ENCODE measurements around the gene GUK1.
A peak's percentile ranks its signal among the peaks of the same experiment; 100 is the strongest.

Gene GUK1

GRCh38 chr1:228158151-228159007 is 18.3 kb downstream of the GUK1 start:
- TF ChIP-seq JUND (IDR thresholded peaks at IDR 0.05; ENCODE audit: low read depth), result no peak
- in situ Hi-C loops (cut with HindIII; ENCODE audit: low pct_unique_long_range_greater_than_20kb, low sequenced_read_pairs), result no loop called here
- no peak for DNase-seq (ENCODE audit: low read depth in 1 of 2, low spot score in 1 of 2)

GRCh38 chr1:228159008-228159665 is 19.1 kb downstream of the GUK1 start:
- no peak for TF ChIP-seq JUND (IDR thresholded peaks at IDR 0.05; ENCODE audit: low read depth)
- in situ Hi-C loops (cut with HindIII; ENCODE audit: low pct_unique_long_range_greater_than_20kb, low sequenced_read_pairs), result no loop called here
- no peak for DNase-seq (ENCODE audit: low read depth in 1 of 2, low spot score in 1 of 2)

- no peak for TF ChIP-seq JUND (IDR thresholded peaks at IDR 0.05; ENCODE audit: low read depth)
- no peak for DNase-seq (ENCODE audit: low read depth in 1 of 2, low spot score in 1 of 2)
- in situ Hi-C loops (cut with HindIII; ENCODE audit: low pct_unique_long_range_greater_than_20kb, low sequenced_read_pairs), result no loop called here
These were observed 20.2 kb downstream of the GUK1 start for GRCh38 chr1:228160201-228160761.

GRCh38 chr1:228161362-228161761 is 21.3 kb downstream of the GUK1 start:
- in situ Hi-C loops (cut with HindIII; ENCODE audit: low pct_unique_long_range_greater_than_20kb, low sequenced_read_pairs), result no loop called here
- no peak for DNase-seq (ENCODE audit: low read depth in 1 of 2, low spot score in 1 of 2)
- TF ChIP-seq JUND (IDR thresholded peaks at IDR 0.05; ENCODE audit: low read depth), result no peak

GRCh38 chr1:228161866-228162265 is 21.8 kb downstream of the GUK1 start:
- no peak for TF ChIP-seq JUND (IDR thresholded peaks at IDR 0.05; ENCODE audit: low read depth)
- DNase-seq (ENCODE audit: low read depth in 1 of 2, low spot score in 1 of 2), result no peak
- in situ Hi-C loops (cut with HindIII; ENCODE audit: low pct_unique_long_range_greater_than_20kb, low sequenced_read_pairs), result no loop called here

GRCh38 chr1:228162286-228163006 is 22.4 kb downstream of the GUK1 start:
- no peak for DNase-seq (ENCODE audit: low read depth in 1 of 2, low spot score in 1 of 2)
- in situ Hi-C loops (cut with HindIII; ENCODE audit: low pct_unique_long_range_greater_than_20kb, low sequenced_read_pairs), result no loop called here
- TF ChIP-seq JUND (IDR thresholded peaks at IDR 0.05; ENCODE audit: low read depth), result no peak

- no peak for TF ChIP-seq JUND (IDR thresholded peaks at IDR 0.05; ENCODE audit: low read depth)
- DNase-seq (ENCODE audit: low read depth in 1 of 2, low spot score in 1 of 2), result no peak
- in situ Hi-C loops (cut with HindIII; ENCODE audit: low pct_unique_long_range_greater_than_20kb, low sequenced_read_pairs), result no loop called here
These were observed 23.1 kb downstream of the GUK1 start for GRCh38 chr1:228163007-228163753.

- TF ChIP-seq JUND (IDR thresholded peaks at IDR 0.05; ENCODE audit: low read depth), result no peak
- no peak for DNase-seq (ENCODE audit: low read depth in 1 of 2, low spot score in 1 of 2)
- in situ Hi-C loops (cut with HindIII; ENCODE audit: low pct_unique_long_range_greater_than_20kb, low sequenced_read_pairs), result no loop called here
These were observed 23.9 kb downstream of the GUK1 start for GRCh38 chr1:228163776-228164519.

GRCh38 chr1:228164561-228165371 is 24.7 kb downstream of the GUK1 start:
- no peak for DNase-seq (ENCODE audit: low read depth in 1 of 2, low spot score in 1 of 2)
- no peak for TF ChIP-seq JUND (IDR thresholded peaks at IDR 0.05; ENCODE audit: low read depth)
- in situ Hi-C loops (cut with HindIII; ENCODE audit: low pct_unique_long_range_greater_than_20kb, low sequenced_read_pairs), result no loop called here

- in situ Hi-C loops (cut with HindIII; ENCODE audit: low pct_unique_long_range_greater_than_20kb, low sequenced_read_pairs), result no loop called here
- no peak for TF ChIP-seq JUND (IDR thresholded peaks at IDR 0.05; ENCODE audit: low read depth)
- DNase-seq (ENCODE audit: low read depth in 1 of 2, low spot score in 1 of 2), result peak; percentile 99 to 100
These were observed 25.5 kb downstream of the GUK1 start, which contains the start of gene IBA57 for GRCh38 chr1:228165372-228166169. Gene IBA57 (plus strand): TSS chr1:228165804. CDS start chr1:228165817, 13 bp downstream.

Measured in T47D (cell line).